Upper lobe of left lung (tissue), 6 donors: ENCODE results near the gene RIPOR2. TPM values are rescaled to one million over a fixed set of nuclear protein-coding genes. Genes with fewer than 3 reads are reported as not detected.

ENCODE experiments used
- ATAC-seq, 2 donors: fragments of 200-7000 bp; cut with Tn5 transposase; one replicate each; pipeline ENCODE4 v1.9.1; 2022; ENCODE audit warnings: mild to moderate bottlenecking in 2 of 2, moderate library complexity in 2 of 2; ENCODE audit not compliant: low FRiP score in 2 of 2
- DNase-seq, 2 donors: peaks; one replicate each; pipeline ENCODE4 v3.0.0-alpha.2; 2019 to 2020
- H3K27ac ChIP-seq, 4 donors: fragments of 200-600 bp; sonication (generic); one replicate each; pipeline ENCODE4 v1.5.1; 2016 to 2019
- H3K27me3 ChIP-seq, 4 donors: fragments of 200-600 bp; sonication (generic); one replicate each; pipeline ENCODE4 v1.5.1; 2017 to 2019
- H3K36me3 ChIP-seq, 4 donors: fragments of 200-600 bp; sonication (generic); one replicate each; pipeline ENCODE4 v1.5.1; 2016 to 2019
- H3K4me1 ChIP-seq, 4 donors: fragments of 200-600 bp; sonication (generic); one replicate each; pipeline ENCODE4 v1.5.1; 2018 to 2019
- H3K4me3 ChIP-seq, 4 donors: fragments of 200-600 bp; sonication (generic); one replicate each; pipeline ENCODE4 v1.5.1; 2017 to 2019; ENCODE audit warnings: mild to moderate bottlenecking in 2 of 4, moderate library complexity in 1 of 4
- H3K9me3 ChIP-seq, 4 donors: fragments of 200-600 bp; sonication (generic); one replicate each; pipeline ENCODE4 v1.5.1; 2018 to 2019
- CTCF ChIP-seq, 6 experiments: fragments of 450-650 bp in 4 of 6; fragments of 200-600 bp in 2 of 6; sonication (generic) in 2 of 6; IDR thresholded peaks; one replicate each; pipeline ENCODE4 v1.5.1; 2016 to 2019; ENCODE audit warnings: antibody characterized with exemption in 6 of 6
- EP300 ChIP-seq, 4 donors: sonication (generic); formaldehyde crosslinking; IDR thresholded peaks; one replicate each; pipeline ENCODE4 v1.5.1; 2017; ENCODE audit warnings: antibody characterized with exemption in 4 of 4, control low read depth in 2 of 4
- POLR2A ChIP-seq, 4 donors: fragments of 450-650 bp; IDR thresholded peaks; one replicate each; pipeline ENCODE4 v1.5.1; 2016 to 2017; ENCODE audit warnings: antibody characterized with exemption in 4 of 4, mild to moderate bottlenecking in 2 of 4
- POLR2AphosphoS5 ChIP-seq, 2 donors: sonication (generic); formaldehyde crosslinking; IDR thresholded peaks; one replicate each; pipeline ENCODE4 v1.5.1; 2017; ENCODE audit warnings: antibody characterized with exemption in 2 of 2
- WGBS, 2 donors: methylation state at CpG; one replicate each; pipeline ENCODE4 v1.1.5; 2017 to 2018; 5-methylcytosine and 5-hydroxymethylcytosine counted together
- total RNA-seq, 6 donors: library from RNA; depleted of rRNA in 4 of 6; stranded (reverse); fragments of >200 nt in 4 of 6; gene quantifications; one replicate each; pipeline versions ENCODE4 v1.1.0 to v1.2.1, GENCODE V29; 2016 to 2021
- donor health status: DM: no; HTN: no; CAD: no; lungs with moderate emphysema.
- donor health status: DM: no; HTN: yes; CAD: no; lungs with severe emphysema.

RIPOR2 gene
- total RNA-seq, 6 donors from 2014 or later: 25.3 to 67.1 (median 48.3) TPM

GRCh38 chr6:24971067-24971466 is 35.3 kb upstream of the RIPOR2 start:
- H3K27ac ChIP-seq: no peak overlapping the region
- no peaks in the 10 kb centered on the region for H3K4me1 ChIP-seq
- no peak overlapping the region for H3K4me3 ChIP-seq
- TF ChIP-seq CTCF (IDR thresholded peaks at IDR 0.05) (no peak), POLR2A (IDR thresholded peaks at IDR 0.05) (no peak), POLR2AphosphoS5 (IDR thresholded peaks at IDR 0.05) (no peak), EP300 (IDR thresholded peaks at IDR 0.05) (no peak)
- no peaks in the 10 kb centered on the region for H3K27me3 ChIP-seq
- H3K36me3 ChIP-seq: no peaks in the 10 kb centered on the region
- ATAC-seq (no peak), DNase-seq (no peak)
- 94 to 97% methylated on average over 2 of the region's 2 CpGs for WGBS, 2 donors
- H3K9me3 ChIP-seq: no peaks in the 10 kb centered on the region

- Histone ChIP-seq H3K4me3 (no peak overlapping the region), H3K27me3 (no peaks in the 10 kb centered on the region), H3K4me1 (no peaks in the 10 kb centered on the region), H3K36me3 (no peaks in the 10 kb centered on the region), H3K27ac (no peak overlapping the region), H3K9me3 (no peaks in the 10 kb centered on the region)
- ATAC-seq (no peak), DNase-seq (no peak)
- no peak for TF ChIP-seq CTCF (IDR thresholded peaks at IDR 0.05)
- 53 to 73% methylated on average over 2 of the region's 2 CpGs for WGBS, 2 donors
These were observed 33.6 kb upstream of the RIPOR2 start for GRCh38 chr6:24969343-24969860.

- DNase-seq (no peak), ATAC-seq (no peak)
- TF ChIP-seq POLR2A (IDR thresholded peaks at IDR 0.05) (no peak), CTCF (IDR thresholded peaks at IDR 0.05) (no peak), POLR2AphosphoS5 (IDR thresholded peaks at IDR 0.05) (no peak), EP300 (IDR thresholded peaks at IDR 0.05) (no peak)
- Histone ChIP-seq H3K9me3 (no peaks in the 10 kb centered on the region), H3K4me1 (no peaks in the 10 kb centered on the region), H3K4me3 (no peak overlapping the region), H3K36me3 (no peaks in the 10 kb centered on the region), H3K27me3 (no peaks in the 10 kb centered on the region), H3K27ac (no peak overlapping the region)
- 78 to 84% methylated on average over 5 of the region's 5 CpGs for WGBS, 2 donors
These were observed 33.0 kb upstream of the RIPOR2 start for GRCh38 chr6:24968783-24969182.

GRCh38 chr6:24967211-24967610 is 31.5 kb upstream of the RIPOR2 start:
- Histone ChIP-seq H3K9me3 (no peaks in the 10 kb centered on the region), H3K27ac (no peak overlapping the region), H3K36me3 (no peaks in the 10 kb centered on the region), H3K4me3 (no peak overlapping the region), H3K4me1 (no peaks in the 10 kb centered on the region), H3K27me3 (no peaks in the 10 kb centered on the region)
- ATAC-seq: no peak
- WGBS, 2 donors: 50 to 63% methylated on average over 1 of the region's 1 CpG
- TF ChIP-seq EP300 (IDR thresholded peaks at IDR 0.05) (no peak), POLR2A (IDR thresholded peaks at IDR 0.05) (no peak), CTCF (IDR thresholded peaks at IDR 0.05) (no peak)
- DNase-seq: no peak

- Histone ChIP-seq H3K4me3 (no peak overlapping the region), H3K36me3 (no peaks in the 10 kb centered on the region), H3K4me1 (no peaks in the 10 kb centered on the region), H3K27me3 (no peaks in the 10 kb centered on the region), H3K27ac (no peak overlapping the region), H3K9me3 (no peaks in the 10 kb centered on the region)
- TF ChIP-seq POLR2AphosphoS5 (IDR thresholded peaks at IDR 0.05): no peak
- TF ChIP-seq POLR2A (IDR thresholded peaks at IDR 0.05): no peak
- no peak for ATAC-seq
- 95 to 97% methylated on average over 4 of the region's 4 CpGs for WGBS, 2 donors
- DNase-seq: no peak
These were observed 30.6 kb upstream of the RIPOR2 start for GRCh38 chr6:24966381-24966780.
